Nephron progenitor cell (in vitro differentiated cells): ENCODE measurements around the gene LPXN.

Source experiments
- DNase-seq: peaks from one replicate; pipeline ENCODE4 v3.0.0; 2021
- H3K27ac Mint-ChIP-seq: 2 replicates; pipeline ENCODE4 v1.8.0; 2021; ENCODE audit warnings: mild to moderate bottlenecking, moderate library complexity, mixed read lengths
- H3K27me3 Mint-ChIP-seq: 2 replicates; pipeline ENCODE4 v1.8.0; 2021; ENCODE audit warnings: mild to moderate bottlenecking, low read depth, mixed read lengths; ENCODE audit not compliant: poor library complexity
- H3K36me3 Mint-ChIP-seq: 2 replicates; pipeline ENCODE4 v1.8.0; 2021; ENCODE audit warnings: low read depth, mixed read lengths
- H3K4me1 Mint-ChIP-seq: 2 replicates; pipeline ENCODE4 v1.8.0; 2021; ENCODE audit warnings: mixed read lengths
- H3K4me3 Mint-ChIP-seq: 2 replicates; pipeline ENCODE4 v1.8.0; 2021; ENCODE audit warnings: mild to moderate bottlenecking, moderate library complexity, mixed read lengths
- H3K9me3 Mint-ChIP-seq: 2 replicates; pipeline ENCODE4 v1.8.0; 2021; ENCODE audit warnings: mild to moderate bottlenecking, moderate library complexity, mixed read lengths
- TF ChIP-seq, protein P1 (sequence below): fragments of 200-600 bp; sonication (generic); IDR thresholded peaks from 2 replicates; pipeline ENCODE4 v1.5.0; 2021; ENCODE audit warnings: antibody characterized with exemption

Gene LPXN

DNA sequence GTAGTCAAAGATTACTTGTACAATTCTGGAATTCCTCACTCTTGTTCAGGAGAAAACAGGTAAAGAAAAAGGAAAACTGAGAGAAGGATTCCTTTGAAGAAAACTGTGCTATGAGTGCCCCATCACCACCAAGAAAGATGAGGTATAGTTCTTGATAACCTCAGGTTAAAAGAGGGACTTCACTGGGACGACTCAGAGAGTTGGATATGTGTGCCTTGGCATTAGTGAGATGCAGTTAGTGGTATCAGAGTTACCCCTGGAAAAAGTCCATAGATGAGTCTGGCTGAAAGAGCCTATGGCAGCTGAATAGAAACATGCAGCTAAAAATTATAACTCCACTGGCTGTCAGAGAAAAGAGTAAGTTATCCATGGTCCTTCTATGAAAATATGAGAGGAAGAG lies 28.8 kb downstream of the LPXN start:
- no peaks in the 10 kb centered on the region for H3K9me3 Mint-ChIP-seq
- TF ChIP-seq, protein P1, sequence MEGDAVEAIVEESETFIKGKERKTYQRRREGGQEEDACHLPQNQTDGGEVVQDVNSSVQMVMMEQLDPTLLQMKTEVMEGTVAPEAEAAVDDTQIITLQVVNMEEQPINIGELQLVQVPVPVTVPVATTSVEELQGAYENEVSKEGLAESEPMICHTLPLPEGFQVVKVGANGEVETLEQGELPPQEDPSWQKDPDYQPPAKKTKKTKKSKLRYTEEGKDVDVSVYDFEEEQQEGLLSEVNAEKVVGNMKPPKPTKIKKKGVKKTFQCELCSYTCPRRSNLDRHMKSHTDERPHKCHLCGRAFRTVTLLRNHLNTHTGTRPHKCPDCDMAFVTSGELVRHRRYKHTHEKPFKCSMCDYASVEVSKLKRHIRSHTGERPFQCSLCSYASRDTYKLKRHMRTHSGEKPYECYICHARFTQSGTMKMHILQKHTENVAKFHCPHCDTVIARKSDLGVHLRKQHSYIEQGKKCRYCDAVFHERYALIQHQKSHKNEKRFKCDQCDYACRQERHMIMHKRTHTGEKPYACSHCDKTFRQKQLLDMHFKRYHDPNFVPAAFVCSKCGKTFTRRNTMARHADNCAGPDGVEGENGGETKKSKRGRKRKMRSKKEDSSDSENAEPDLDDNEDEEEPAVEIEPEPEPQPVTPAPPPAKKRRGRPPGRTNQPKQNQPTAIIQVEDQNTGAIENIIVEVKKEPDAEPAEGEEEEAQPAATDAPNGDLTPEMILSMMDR, result no peak
- no peak overlapping the region for H3K4me3 Mint-ChIP-seq
- H3K27ac Mint-ChIP-seq, result no peak overlapping the region
- no peaks in the 10 kb centered on the region for H3K4me1 Mint-ChIP-seq
- no peaks in the 10 kb centered on the region for H3K27me3 Mint-ChIP-seq
- no peak for DNase-seq
- peaks cover 45% of the 10 kb centered on the region for H3K36me3 Mint-ChIP-seq

DNA sequence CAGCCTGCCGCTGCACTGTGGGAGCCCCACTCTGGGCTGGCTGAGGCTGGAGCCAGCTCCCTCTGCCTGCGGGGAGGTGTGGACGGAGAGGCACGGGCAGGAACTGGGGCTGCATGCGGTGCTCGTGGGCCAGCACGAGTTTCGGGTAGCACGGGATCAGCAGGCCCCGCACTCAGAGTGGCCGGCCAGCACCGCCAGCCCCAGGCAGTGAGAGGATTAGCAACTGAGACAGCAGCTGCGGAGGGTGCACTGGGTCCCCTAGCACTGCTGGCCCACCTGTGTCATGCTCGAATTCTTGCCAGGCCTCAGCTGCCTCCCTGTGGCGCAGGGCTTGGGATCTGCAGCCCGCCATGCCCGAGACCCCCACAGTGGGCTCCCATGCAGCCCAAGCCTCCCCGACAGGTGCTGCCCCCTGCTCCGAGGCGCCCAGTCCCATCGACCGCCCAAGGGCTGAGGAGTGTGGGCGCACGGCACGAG lies 43.8 kb downstream of the LPXN start:
- TF ChIP-seq, protein P1, result no peak
- Mint-ChIP-seq H3K27ac (no peak overlapping the region), H3K27me3 (no peaks in the 10 kb centered on the region), H3K9me3 (peaks cover 38% of the 10 kb centered on the region), H3K4me3 (no peak overlapping the region), H3K36me3 (peaks cover 67% of the 10 kb centered on the region), H3K4me1 (no peaks in the 10 kb centered on the region)
- DNase-seq, result no peak

DNA sequence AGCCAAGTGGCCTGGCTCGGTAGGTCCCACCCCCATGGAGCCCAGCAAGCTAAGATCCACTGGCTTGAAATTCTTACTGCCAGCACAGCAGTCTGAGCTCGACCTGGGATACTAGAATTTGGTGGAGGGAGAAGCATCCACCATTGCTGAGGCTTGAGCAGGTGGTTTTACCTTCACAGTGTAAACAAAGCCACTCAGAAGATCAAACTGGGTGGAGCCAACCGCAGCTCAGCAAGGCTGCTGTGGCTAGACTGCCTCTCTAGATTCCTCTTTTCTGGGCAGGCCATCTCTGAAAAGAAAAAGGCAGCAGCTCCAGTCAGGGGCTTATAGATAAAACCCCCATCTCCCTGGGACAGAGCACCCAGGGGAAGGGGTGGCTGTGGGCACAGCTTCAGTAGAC lies 45.4 kb downstream of the LPXN start:
- no peak for DNase-seq
- H3K36me3 Mint-ChIP-seq, result peaks cover 56% of the 10 kb centered on the region
- TF ChIP-seq, protein P1, result no peak
- no peaks in the 10 kb centered on the region for H3K27me3 Mint-ChIP-seq
- H3K4me1 Mint-ChIP-seq, result no peaks in the 10 kb centered on the region
- H3K9me3 Mint-ChIP-seq, result peaks cover 23% of the 10 kb centered on the region
- H3K27ac Mint-ChIP-seq, result no peak overlapping the region
- H3K4me3 Mint-ChIP-seq, result no peak overlapping the region

DNA sequence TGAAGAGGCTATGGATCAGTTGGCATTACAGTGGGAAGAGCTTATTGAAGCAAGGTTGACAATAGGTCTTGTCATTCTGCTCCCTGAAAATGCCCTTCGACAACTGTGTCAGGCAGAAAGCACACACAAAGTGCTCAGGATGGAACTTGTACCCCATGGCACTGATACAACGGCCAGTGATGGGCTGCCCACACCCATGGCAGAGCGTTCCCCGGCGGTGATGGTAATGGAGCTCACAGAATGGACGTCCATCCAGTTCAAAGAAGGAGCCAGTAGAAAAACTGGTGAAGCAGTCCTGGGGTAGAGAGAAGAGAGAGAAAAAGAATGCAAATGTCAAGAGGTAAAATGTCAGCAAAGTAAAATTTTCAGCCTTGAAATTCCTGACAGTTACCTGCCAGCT lies 48.2 kb downstream of the LPXN start:
- no peak overlapping the region for H3K27ac Mint-ChIP-seq
- TF ChIP-seq, protein P1, result no peak
- H3K4me1 Mint-ChIP-seq, result peaks cover 9% of the 10 kb centered on the region
- H3K4me3 Mint-ChIP-seq, result no peak overlapping the region
- H3K36me3 Mint-ChIP-seq, result peaks cover 31% of the 10 kb centered on the region
- no peak for DNase-seq
- H3K9me3 Mint-ChIP-seq, result peaks cover 6% of the 10 kb centered on the region
- no peaks in the 10 kb centered on the region for H3K27me3 Mint-ChIP-seq

- Mint-ChIP-seq H3K27me3 (no peaks in the 10 kb centered on the region), H3K9me3 (peaks cover 6% of the 10 kb centered on the region), H3K27ac (no peak overlapping the region), H3K36me3 (peaks cover 30% of the 10 kb centered on the region), H3K4me1 (peaks cover 9% of the 10 kb centered on the region), H3K4me3 (no peak overlapping the region)
- no peak for DNase-seq
- TF ChIP-seq, protein P1, result no peak
Observed at GRCh38 chr11:58526721-58527120, 48.9 kb downstream of the LPXN start.

GRCh38 chr11:58525037-58525614 lies 50.5 kb downstream of the LPXN start:
- no peak for DNase-seq
- Mint-ChIP-seq H3K4me3 (no peak overlapping the region), H3K27ac (no peak overlapping the region), H3K9me3 (no peaks in the 10 kb centered on the region), H3K27me3 (peaks cover 3% of the 10 kb centered on the region), H3K4me1 (peaks cover 9% of the 10 kb centered on the region), H3K36me3 (peaks cover 18% of the 10 kb centered on the region)
- TF ChIP-seq, protein P1, result no peak
